Activated CD4-positive, alpha-beta T cell treated with anti-CD3 and anti-CD28 coated beads for 36 hours (primary cell): Measurements from ENCODE around the gene INPP4B. TPM values are rescaled to one million over a fixed set of nuclear protein-coding genes. Genes with fewer than 3 reads are reported as not detected.

Experiments
- ATAC-seq: fragments of 200-7000 bp; cut with Tn5 transposase; one replicate; pipeline ENCODE4 v1.10.0; 2021; ENCODE audit warnings: mild to moderate bottlenecking, moderate library complexity
- CTCF ChIA-PET: fragments of 350-600 bp; sonication (Branson Sonifier 250); formaldehyde crosslinking; loops from one replicate; lab custom pipeline; 2021; ENCODE audit warnings: antibody characterized with exemption; lab: Charles Lee
- POLR2A ChIA-PET: fragments of 350-600 bp; sonication (Branson Sonifier 250); formaldehyde crosslinking; loops from one replicate; lab custom pipeline; 2021; ENCODE audit warnings: antibody characterized with exemption, inconsistent platforms; lab: Charles Lee
- DNase-seq: peaks from one replicate; pipeline ENCODE4 v3.0.0-alpha.2; 2020
- H3K27ac Mint-ChIP-seq: one replicate; pipeline ENCODE4 v1.8.0; 2021; ENCODE audit warnings: mixed read lengths
- H3K27me3 Mint-ChIP-seq: one replicate; pipeline ENCODE4 v1.8.0; 2021; ENCODE audit warnings: mixed read lengths
- H3K36me3 Mint-ChIP-seq: one replicate; pipeline ENCODE4 v1.8.0; 2021; ENCODE audit warnings: low read depth, mixed read lengths
- H3K4me1 Mint-ChIP-seq: one replicate; pipeline ENCODE4 v1.8.0; 2021; ENCODE audit warnings: mixed read lengths
- H3K4me3 Mint-ChIP-seq: one replicate; pipeline ENCODE4 v1.8.0; 2021; ENCODE audit warnings: mild to moderate bottlenecking, moderate library complexity, mixed read lengths
- H3K9me3 Mint-ChIP-seq: one replicate; pipeline ENCODE4 v1.8.0; 2021; ENCODE audit warnings: low read depth, mixed read lengths
- intact Hi-C, 2 experiments: fragments of 100-400 bp; cut with DNase I in 1 of 2; cut with micrococcal nuclease in 1 of 2; formaldehyde crosslinking; loops; one replicate each; pipeline versions ENCODE4 v1.14.2 to v1.15.1; 2022 to 2024; cut with DNase I, micrococcal nuclease
- total RNA-seq, 2 experiments: library from RNA; stranded (reverse); gene quantifications; one replicate each; pipeline ENCODE4 v1.2.3, GENCODE V29; 2021

INPP4B gene
- total RNA-seq, 2 experiments from 2014 or later: 66.6 to 70.7 TPM

DNA sequence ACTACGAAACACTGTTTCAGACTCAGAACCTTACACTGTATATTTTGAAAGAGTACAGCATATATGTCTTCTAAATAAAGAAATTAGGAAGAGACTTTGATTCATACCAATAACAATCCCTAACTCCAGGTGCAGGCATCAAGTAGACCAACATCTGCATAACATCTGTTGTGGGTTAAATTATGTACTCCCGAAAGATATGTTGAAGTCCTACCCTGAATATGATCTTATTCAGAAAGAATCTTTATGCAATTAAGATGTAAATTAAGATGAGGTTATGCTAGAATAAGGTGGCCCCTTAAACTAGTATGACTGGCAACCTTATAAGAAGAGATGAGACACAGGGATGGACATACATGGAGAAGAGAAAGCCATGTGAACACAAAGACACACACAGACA is 117.9 kb downstream of the INPP4B start:
- H3K4me3 Mint-ChIP-seq: no peak overlapping the region
- H3K9me3 Mint-ChIP-seq: no peaks in the 10 kb centered on the region
- no peak overlapping the region for H3K27ac Mint-ChIP-seq
- ATAC-seq: no peak
- intact Hi-C loops: no loop called here
- no peak for DNase-seq
- POLR2A ChIA-PET: interaction anchor here (0.7 kb wide), 1 partner anchor 169 kb away, joined by 3 read pairs; no protein-coding TSS in a partner anchor
- peaks cover 7% of the 10 kb centered on the region for H3K36me3 Mint-ChIP-seq
- H3K4me1 Mint-ChIP-seq: peaks cover 4% of the 10 kb centered on the region
- CTCF ChIA-PET: no interaction called here
- no peaks in the 10 kb centered on the region for H3K27me3 Mint-ChIP-seq

DNA sequence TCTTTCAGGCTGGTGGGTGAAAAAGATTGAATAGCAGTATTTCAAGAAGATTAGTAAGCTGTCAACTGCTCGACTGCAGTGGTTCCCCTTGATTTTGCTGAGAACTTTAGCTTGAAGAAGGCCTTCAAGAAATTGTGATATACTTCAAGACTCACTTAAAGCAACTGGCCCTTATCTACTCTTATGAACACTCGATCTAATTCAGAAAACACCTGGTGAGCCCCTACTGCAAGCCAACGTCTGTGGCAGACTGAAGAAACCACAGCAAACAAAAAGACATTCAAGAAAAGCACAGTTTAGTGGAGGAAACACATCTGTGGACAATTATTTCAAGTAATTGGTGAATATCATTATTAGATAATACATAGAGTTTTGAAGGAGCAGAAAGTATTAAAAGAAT is 119.0 kb downstream of the INPP4B start:
- no peak for DNase-seq
- no peak for ATAC-seq
- H3K9me3 Mint-ChIP-seq: no peaks in the 10 kb centered on the region
- no peaks in the 10 kb centered on the region for H3K27me3 Mint-ChIP-seq
- H3K27ac Mint-ChIP-seq: no peak overlapping the region
- H3K4me3 Mint-ChIP-seq: no peak overlapping the region
- CTCF ChIA-PET: interaction anchor here (1.0 kb wide), 1 partner anchor 16 kb away, joined by 3 read pairs; no protein-coding TSS in a partner anchor
- intact Hi-C loops: no loop called here
- POLR2A ChIA-PET: no interaction called here
- peaks cover 5% of the 10 kb centered on the region for H3K4me1 Mint-ChIP-seq
- H3K36me3 Mint-ChIP-seq: peaks cover 7% of the 10 kb centered on the region

DNA sequence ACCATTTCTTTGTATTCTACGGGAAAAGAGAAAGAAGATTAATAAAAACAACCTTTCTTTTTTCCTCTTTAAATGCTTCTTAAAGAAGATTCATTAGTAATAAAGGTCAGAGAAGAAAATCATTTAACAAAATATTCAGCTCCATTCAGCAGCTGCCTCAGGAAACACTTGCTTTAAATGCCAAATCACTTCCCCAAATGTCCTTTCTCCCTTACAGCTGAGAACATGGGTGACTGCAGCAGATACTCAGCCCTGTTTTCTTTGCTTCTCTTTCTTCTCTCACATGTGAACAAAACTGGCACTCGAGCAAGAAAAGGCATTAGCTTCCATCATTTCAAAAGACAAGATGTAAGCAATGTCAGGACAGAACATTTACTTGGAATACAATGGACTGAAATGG is 120.2 kb downstream of the INPP4B start:
- DNase-seq: no peak
- H3K36me3 Mint-ChIP-seq: peaks cover 7% of the 10 kb centered on the region
- H3K4me1 Mint-ChIP-seq: peaks cover 6% of the 10 kb centered on the region
- no peak overlapping the region for H3K4me3 Mint-ChIP-seq
- ChIA-PET POLR2A (no interaction called here), CTCF (interaction anchor here (1.3 kb wide), 1 partner anchor 115 kb away, joined by 3 read pairs; no protein-coding TSS in a partner anchor)
- intact Hi-C loops: no loop called here
- H3K9me3 Mint-ChIP-seq: no peaks in the 10 kb centered on the region
- no peaks in the 10 kb centered on the region for H3K27me3 Mint-ChIP-seq
- ATAC-seq: no peak
- no peak overlapping the region for H3K27ac Mint-ChIP-seq

DNA sequence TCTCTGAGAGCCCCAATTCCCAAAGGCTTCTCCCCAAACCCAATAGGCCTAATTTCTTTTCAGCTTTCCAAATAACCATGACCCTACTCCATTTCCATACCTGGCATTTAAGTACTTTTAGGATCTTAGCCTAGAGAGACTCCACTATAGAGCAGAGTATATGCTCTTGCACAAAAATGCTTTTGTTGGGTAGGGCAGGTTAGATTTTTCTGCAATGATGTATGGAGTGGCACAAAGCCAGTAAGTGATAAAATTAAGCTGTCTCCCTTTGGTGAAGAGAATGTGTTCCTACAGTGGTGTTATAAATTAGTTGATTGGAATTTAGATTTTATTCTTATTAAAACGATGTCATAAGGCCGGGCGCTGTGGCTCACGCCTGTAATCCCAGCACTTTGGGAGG is 124.9 kb downstream of the INPP4B start:
- peaks cover 18% of the 10 kb centered on the region for H3K36me3 Mint-ChIP-seq
- H3K4me3 Mint-ChIP-seq: no peak overlapping the region
- POLR2A ChIA-PET: no interaction called here
- DNase-seq (no peak), ATAC-seq (no peak)
- peaks cover 24% of the 10 kb centered on the region for H3K4me1 Mint-ChIP-seq
- intact Hi-C loops: loop anchor here (2.0 kb wide), 3 partner anchors 126 to 594 kb away; partner anchors contain the start of gene INPP4B (in 1 of the 2)
- no peaks in the 10 kb centered on the region for H3K27me3 Mint-ChIP-seq
- H3K27ac Mint-ChIP-seq: no peak overlapping the region
- CTCF ChIA-PET: interaction anchor here (1.6 to 1.8 kb wide), 3 partner anchors 371 to 593 kb away, joined by 4 to 6 read pairs (median 5); no protein-coding TSS in a partner anchor
- peaks cover 11% of the 10 kb centered on the region for H3K9me3 Mint-ChIP-seq

DNA sequence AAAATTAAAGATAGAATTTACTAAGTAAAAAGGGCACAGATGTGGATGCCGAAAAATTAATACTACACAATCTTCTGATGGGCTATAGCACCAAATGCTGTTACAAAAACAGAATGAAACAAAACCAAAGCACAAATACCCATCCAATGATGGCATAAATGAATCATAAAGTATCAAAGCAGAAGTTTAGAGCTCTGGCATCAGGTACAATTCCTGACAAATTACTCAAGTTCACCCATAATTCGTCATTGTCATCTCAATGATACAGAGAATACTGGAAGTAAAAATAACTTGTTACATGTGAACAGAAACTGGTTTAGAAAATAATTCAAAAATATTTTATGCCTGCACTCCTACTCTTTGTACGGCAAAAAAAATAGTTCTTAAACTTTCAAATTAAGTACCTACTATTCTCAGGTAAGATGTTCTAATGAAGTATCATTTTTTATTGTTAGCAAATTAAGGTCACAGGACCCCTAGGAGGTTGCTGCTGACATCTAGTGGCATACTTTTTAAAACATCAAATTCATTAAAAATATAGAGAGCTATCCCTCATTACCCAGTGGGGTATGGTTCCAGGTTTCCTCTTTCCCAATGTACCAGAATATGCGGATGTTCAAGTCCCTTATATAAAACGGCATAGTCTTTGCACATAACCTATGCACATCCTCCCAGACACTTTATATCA is 126.1 kb downstream of the INPP4B start:
- peaks cover 11% of the 10 kb centered on the region for H3K9me3 Mint-ChIP-seq
- intact Hi-C loops: loop anchor here (1.0 to 5.0 kb wide), 10 partner anchors 102 to 593 kb away; partner anchors contain the start of gene INPP4B (in 1 of the 2)
- H3K4me1 Mint-ChIP-seq: peaks cover 34% of the 10 kb centered on the region
- H3K27ac Mint-ChIP-seq: peak overlapping the region; percentile 47
- ATAC-seq (peak; percentile 70), DNase-seq (no peak)
- CTCF ChIA-PET: interaction anchor here (0.6 to 1.8 kb wide), 13 partner anchors 10 to 596 kb away, joined by 3 to 8 read pairs (median 4); no protein-coding TSS in a partner anchor
- POLR2A ChIA-PET: interaction anchor here (0.6 to 1.0 kb wide), 5 partner anchors 29 to 369 kb away, joined by 3 to 4 read pairs (median 4); no protein-coding TSS in a partner anchor
- H3K27me3 Mint-ChIP-seq: no peaks in the 10 kb centered on the region
- no peak overlapping the region for H3K4me3 Mint-ChIP-seq
- peaks cover 27% of the 10 kb centered on the region for H3K36me3 Mint-ChIP-seq

DNA sequence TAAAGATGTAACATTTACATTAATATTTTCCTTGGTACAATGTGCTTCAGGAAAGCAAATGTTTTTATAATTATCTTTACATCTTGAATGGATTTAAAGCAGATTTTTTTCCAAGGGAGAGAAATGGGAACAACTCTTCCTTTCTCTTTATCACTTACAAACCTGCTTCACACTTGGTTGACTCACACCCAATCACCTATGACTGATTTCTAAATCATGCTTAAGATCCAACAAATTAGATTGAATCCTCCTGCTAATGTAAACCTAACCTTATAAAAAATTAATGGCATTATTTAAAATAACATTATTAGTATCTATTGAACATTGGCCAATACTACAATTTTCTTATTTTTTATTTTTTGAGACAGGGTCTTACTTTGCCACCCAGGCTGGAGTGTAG is 127.1 kb downstream of the INPP4B start:
- intact Hi-C loops: loop anchor here (2.0 to 5.0 kb wide), 5 partner anchors 103 to 437 kb away; no protein-coding TSS in a partner anchor
- H3K36me3 Mint-ChIP-seq: peaks cover 29% of the 10 kb centered on the region
- peaks cover 11% of the 10 kb centered on the region for H3K9me3 Mint-ChIP-seq
- ATAC-seq (no peak), DNase-seq (no peak)
- POLR2A ChIA-PET: no interaction called here
- H3K4me1 Mint-ChIP-seq: peaks cover 41% of the 10 kb centered on the region
- no peaks in the 10 kb centered on the region for H3K27me3 Mint-ChIP-seq
- CTCF ChIA-PET: interaction anchor here (0.6 to 1.4 kb wide), 4 partner anchors 134 to 590 kb away, joined by 3 to 6 read pairs (median 4); no protein-coding TSS in a partner anchor
- no peak overlapping the region for H3K27ac Mint-ChIP-seq
- no peak overlapping the region for H3K4me3 Mint-ChIP-seq

DNA sequence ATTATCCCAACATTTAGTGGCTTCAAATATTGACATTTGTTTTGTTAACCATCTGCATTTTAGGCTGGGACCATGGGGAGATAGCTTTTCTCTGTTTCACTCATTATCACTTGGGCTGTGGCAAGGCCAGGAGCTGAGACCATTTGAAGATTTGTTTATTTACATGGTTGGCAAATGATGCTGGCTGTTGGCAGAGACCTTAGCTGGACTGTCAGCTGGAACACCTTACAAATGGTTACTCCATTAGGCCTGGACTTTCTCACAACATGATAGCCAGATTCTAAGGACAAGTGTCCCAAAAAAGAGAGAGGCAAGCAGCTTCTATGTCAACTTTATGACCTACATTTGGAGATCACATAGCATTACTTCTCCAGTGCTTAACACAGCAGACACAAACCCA is 130.4 kb downstream of the INPP4B start:
- no peaks in the 10 kb centered on the region for H3K27me3 Mint-ChIP-seq
- DNase-seq: no peak
- intact Hi-C loops: loop anchor here (5.0 kb wide), 4 partner anchors 107 to 433 kb away; no protein-coding TSS in a partner anchor
- peaks cover 45% of the 10 kb centered on the region for H3K36me3 Mint-ChIP-seq
- peak overlapping the region; percentile 40 for H3K27ac Mint-ChIP-seq
- H3K4me3 Mint-ChIP-seq: no peak overlapping the region
- POLR2A ChIA-PET: no interaction called here
- CTCF ChIA-PET: interaction anchor here (1.0 to 1.7 kb wide), 7 partner anchors 17 to 299 kb away, joined by 3 to 5 read pairs (median 4); no protein-coding TSS in a partner anchor
- no peak for ATAC-seq
- peaks cover 64% of the 10 kb centered on the region for H3K4me1 Mint-ChIP-seq
- peaks cover 20% of the 10 kb centered on the region for H3K9me3 Mint-ChIP-seq

DNA sequence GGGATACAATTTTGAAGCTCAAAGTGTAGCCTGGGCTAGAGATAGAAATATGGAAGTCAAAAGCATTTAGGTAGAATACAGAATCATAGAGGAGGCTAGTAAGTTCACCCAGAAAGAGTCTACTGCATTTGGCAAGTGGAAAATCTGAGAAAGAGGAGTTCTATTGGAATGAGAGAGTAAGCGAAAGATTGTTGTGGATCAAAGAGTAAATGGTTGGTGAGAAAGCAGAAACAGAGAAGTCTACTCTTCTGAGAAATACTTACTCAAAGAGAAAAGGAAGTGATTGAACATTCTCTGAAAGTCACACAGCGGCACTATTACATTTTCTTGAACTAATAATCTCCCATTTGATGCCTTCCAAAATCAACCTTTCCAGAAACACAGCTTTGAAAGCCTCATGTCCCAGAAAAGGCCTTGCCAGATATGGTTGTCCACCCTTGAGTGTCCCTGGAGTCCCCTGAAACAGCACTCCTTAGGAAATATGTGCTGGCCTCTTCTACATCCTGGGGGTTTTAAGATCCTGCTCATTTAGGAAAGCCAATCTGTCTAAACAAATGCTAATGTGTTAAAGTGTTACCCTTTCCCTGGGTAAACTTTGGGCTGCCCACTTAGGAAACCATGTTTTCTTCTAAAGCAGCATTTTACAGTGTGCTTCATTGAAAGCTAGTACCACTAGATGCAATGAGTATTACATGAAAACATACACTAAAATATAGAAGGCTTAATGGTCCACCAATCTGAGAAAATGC is 132.6 kb downstream of the INPP4B start:
- peaks cover 58% of the 10 kb centered on the region for H3K36me3 Mint-ChIP-seq
- CTCF ChIA-PET: interaction anchor here (2.7 kb wide), 1 partner anchor 128 kb away, joined by 6 read pairs; no protein-coding TSS in a partner anchor
- H3K4me1 Mint-ChIP-seq: peaks cover 65% of the 10 kb centered on the region
- POLR2A ChIA-PET: interaction anchor here (0.7 kb wide), 1 partner anchor 102 kb away, joined by 3 read pairs; no protein-coding TSS in a partner anchor
- DNase-seq: no peak
- H3K9me3 Mint-ChIP-seq: peaks cover 33% of the 10 kb centered on the region
- peak overlapping the region; percentile 87 for H3K27ac Mint-ChIP-seq
- H3K4me3 Mint-ChIP-seq: peak overlapping the region; percentile 12
- ATAC-seq: peak; percentile 76
- intact Hi-C loops: loop anchor here (1.0 to 5.0 kb wide), 2 partner anchors 146 to 306 kb away; no protein-coding TSS in a partner anchor
- no peaks in the 10 kb centered on the region for H3K27me3 Mint-ChIP-seq

DNA sequence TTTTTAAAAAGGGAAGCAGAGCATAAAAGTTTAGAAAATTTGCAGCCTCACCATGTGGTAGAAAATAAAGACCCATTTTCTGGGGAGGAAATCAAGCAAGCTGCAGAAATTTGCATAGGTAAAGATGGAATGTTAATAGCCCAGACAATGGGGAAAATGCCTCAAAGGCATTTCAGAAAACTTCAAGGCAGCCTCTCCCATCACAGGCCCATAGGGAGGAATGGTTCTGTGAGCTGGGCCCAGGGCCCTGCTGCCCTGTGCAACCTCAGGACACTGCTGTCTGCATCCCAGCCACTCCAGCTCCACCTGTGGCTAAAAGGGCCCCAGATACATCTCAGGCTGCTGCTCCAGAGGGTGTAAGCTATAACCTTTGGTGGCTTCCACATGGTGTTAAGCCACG is 137.9 kb downstream of the INPP4B start:
- no peak for DNase-seq
- Mint-ChIP-seq H3K4me3 (no peak overlapping the region), H3K4me1 (peaks cover 29% of the 10 kb centered on the region), H3K36me3 (peaks cover 29% of the 10 kb centered on the region), H3K27me3 (no peaks in the 10 kb centered on the region), H3K27ac (no peak overlapping the region), H3K9me3 (peaks cover 29% of the 10 kb centered on the region)
- POLR2A ChIA-PET: no interaction called here
- CTCF ChIA-PET: interaction anchor here (1.1 kb wide), 1 partner anchor 10 kb away, joined by 4 read pairs; no protein-coding TSS in a partner anchor
- ATAC-seq: no peak
- intact Hi-C loops: no loop called here

DNA sequence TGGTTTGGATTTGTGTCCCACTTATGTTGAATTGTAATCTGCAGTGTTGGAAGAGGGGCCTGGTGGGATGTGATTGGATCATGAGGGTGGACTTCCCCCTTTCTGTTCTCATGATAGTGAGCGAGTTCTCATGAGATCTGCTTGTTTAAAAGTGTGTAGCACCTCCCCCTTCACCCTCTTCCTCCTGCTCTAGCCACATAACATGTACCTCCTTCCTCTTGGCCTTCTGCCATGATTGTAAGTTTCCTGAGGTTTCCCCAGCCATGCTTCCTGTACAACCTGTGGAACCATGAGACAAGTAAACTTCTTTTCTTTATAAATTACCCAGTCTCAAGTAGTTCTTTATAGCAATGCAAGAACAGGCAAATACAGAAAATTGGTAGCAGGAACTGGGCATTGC is 138.7 kb downstream of the INPP4B start:
- CTCF ChIA-PET: interaction anchor here (1.1 kb wide), 1 partner anchor 9 kb away, joined by 4 read pairs; no protein-coding TSS in a partner anchor
- POLR2A ChIA-PET: no interaction called here
- intact Hi-C loops: no loop called here
- Mint-ChIP-seq H3K4me1 (peaks cover 25% of the 10 kb centered on the region), H3K36me3 (peaks cover 22% of the 10 kb centered on the region), H3K27ac (no peak overlapping the region), H3K27me3 (no peaks in the 10 kb centered on the region), H3K9me3 (peaks cover 25% of the 10 kb centered on the region), H3K4me3 (no peak overlapping the region)
- ATAC-seq (no peak), DNase-seq (no peak)

DNA sequence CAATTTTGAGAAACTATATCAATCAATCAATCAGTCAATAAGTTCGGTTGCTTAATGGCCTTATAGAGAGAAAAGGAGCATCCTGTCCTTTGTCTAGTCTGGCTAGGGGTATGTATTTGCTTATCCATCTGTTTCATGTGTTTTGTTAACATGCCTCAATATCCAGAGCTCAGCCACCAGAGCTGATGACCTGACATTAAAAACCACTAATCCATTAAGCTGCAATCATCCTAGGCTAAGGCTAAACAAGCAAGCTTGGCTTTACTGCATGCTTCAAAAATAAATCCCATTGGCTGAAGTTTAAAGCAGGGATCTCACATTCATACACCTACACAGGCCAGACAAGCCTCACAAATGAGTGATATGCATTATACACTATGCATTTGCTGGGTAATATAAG is 139.7 kb downstream of the INPP4B start:
- ChIA-PET CTCF (interaction anchor here (1.2 kb wide), 1 partner anchor 177 kb away, joined by 3 read pairs; no protein-coding TSS in a partner anchor), POLR2A (no interaction called here)
- peaks cover 22% of the 10 kb centered on the region for H3K9me3 Mint-ChIP-seq
- intact Hi-C loops: no loop called here
- no peak for DNase-seq
- peaks cover 22% of the 10 kb centered on the region for H3K36me3 Mint-ChIP-seq
- H3K4me3 Mint-ChIP-seq: no peak overlapping the region
- H3K27ac Mint-ChIP-seq: no peak overlapping the region
- no peaks in the 10 kb centered on the region for H3K27me3 Mint-ChIP-seq
- no peak for ATAC-seq
- H3K4me1 Mint-ChIP-seq: peaks cover 24% of the 10 kb centered on the region
